GM10847 (cell line): ENCODE results near the gene ENTPD5.

Experiments
- POLR2A ChIP-seq: IDR thresholded peaks from 2 replicates; pipeline ENCODE4 v1.6.1; 2011; ENCODE audit not compliant: insufficient read length; ENCODE audit errors: extremely low read depth

ENTPD5 gene

DNA sequence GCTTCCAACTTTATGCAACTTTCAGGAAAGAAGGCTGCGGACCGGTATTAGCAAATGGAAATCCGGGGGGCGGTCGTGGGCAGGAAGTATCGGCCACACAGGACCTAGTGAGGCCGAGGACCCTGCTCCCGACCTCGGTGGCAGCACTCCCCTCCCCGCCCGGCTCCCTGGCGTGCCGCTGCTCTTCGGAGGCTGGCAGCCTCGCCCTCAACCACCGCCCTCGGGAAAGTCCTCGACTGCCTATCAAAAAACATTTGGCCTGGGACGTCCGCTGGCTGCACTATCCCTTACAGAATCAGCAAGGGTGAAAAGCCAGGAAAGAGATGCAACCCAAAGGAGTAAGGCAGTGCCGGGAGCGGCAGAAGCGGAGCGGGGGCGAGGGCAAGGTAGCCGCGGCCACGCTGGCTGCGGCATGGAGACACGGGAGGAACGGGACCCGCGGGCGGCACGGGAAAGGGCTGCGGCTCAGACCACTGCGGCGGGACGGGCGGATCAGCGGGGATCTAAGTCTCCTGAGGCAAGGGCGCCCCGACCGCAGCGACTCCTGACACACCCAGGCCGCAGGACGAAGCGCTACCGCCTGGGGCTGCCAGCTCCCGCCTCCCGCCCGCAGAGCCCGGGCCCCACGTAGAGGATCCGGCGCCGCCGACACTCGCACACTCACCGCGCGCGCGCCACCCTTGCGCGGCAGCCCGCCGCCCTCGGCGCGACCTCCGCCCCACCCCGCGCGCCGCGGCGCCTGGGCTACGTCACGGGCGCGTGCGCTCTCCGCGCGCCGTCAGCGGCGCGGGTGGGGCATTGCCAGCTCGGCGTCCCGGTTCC, at the start of gene ENTPD5, which contains the start of gene BBOF1:
Gene ENTPD5 (minus strand): TSS at position 703 of the 822 bp plus-strand sequence. CDS start 31,186 bp downstream, outside the sequence.
Gene BBOF1 (plus strand): TSS at position 764 of the 822 bp plus-strand sequence. CDS start 130 bp downstream, outside the sequence.
- TF ChIP-seq POLR2A, result peak; percentile 92

DNA sequence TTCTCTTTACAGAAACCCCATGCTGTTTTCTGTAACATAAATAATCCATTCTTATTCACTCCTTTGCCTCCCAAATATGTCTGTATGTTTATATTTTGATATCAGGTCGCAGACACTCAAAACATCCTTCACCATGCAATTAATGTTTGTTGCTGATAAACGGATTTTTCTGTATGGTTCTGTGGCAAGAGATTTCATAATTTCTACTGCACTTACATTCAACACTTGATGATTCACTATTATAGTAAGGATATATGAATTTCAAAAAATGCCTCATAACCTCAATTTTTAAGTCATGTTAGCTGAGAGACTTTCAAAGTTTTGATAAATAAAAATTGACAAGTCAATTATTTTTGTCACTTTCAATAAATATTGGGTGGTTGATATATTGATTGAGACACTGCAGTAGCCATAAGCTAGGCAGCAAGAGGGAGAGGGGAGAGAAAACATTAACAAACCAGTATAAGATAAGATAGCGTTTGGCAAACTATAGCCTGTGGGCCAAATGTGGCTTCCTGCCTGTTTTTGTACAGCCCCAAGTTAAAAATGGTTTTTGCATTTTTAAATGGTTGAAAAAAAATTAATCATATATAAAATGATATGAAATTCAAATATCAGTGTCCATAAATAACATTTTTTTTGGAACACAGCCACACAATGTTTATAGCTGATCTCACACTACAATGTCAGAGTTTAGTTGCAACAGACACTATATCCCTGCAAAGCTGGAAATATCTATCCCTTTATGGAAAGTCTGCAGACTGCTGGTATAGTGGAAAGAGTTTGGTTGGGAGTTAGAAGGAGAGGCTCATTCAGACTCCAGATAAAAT, 46.9 kb upstream of the ENTPD5 start:
- TF ChIP-seq POLR2A, result no peak

GRCh38 chr14:74064883-74065282, 45.8 kb upstream of the ENTPD5 start:
- TF ChIP-seq POLR2A, result no peak

GRCh38 chr14:74064426-74064825, 45.3 kb upstream of the ENTPD5 start:
- TF ChIP-seq POLR2A, result no peak

GRCh38 chr14:74062809-74063150, 43.7 kb upstream of the ENTPD5 start:
- no peak for TF ChIP-seq POLR2A

DNA sequence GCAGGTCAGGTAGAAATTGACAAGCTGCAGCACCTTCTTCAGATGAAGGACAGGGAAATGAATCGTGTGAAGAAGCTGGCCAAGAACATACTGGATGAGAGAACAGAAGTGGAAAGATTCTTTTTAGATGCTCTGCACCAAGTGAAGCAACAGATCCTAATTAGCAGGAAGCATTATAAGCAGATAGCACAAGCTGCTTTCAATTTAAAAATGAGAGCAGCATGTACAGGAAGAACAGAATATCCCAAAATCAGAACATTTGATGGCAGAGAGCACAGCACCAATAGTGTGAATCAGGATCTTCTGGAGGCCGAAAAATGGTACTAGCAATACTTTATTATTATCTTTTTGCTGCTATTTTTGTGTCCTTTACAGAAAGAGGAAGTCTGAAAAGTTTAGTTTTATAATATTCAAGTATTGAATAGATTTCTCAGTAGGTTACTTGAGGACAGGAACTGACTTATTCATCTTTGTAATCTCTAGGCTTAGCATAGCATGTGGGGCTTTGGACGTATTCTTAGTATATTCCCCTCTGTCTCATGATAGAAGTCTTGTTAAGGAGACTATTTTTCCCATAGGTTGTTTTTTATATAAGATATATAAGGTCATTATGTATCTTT, 30.9 kb upstream of the ENTPD5 start:
- no peak for TF ChIP-seq POLR2A

GRCh38 chr14:74048281-74048680, 29.2 kb upstream of the ENTPD5 start:
- TF ChIP-seq POLR2A, result no peak

GRCh38 chr14:74045522-74045921, 26.4 kb upstream of the ENTPD5 start:
- no peak for TF ChIP-seq POLR2A

DNA sequence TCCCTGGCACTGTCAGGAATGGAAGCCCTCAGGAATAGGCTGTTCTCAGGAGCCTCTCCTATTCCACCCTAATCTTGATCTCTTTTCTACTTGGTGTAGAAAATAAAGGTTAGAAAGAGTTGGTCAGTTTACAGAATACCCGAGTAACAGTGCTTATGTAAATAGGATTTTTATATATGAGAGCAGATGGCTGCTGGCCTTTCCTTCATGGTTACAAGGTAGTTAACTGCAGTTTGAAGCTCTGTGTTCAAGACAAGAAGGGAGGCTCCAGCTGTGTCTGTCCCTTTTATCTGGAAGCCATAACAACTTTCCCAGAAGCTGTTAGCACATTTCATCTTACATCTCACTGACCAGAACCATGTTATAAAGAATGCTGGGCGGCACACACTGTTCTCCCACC, 23.2 kb upstream of the ENTPD5 start:
- TF ChIP-seq POLR2A, result no peak

- no peak for TF ChIP-seq POLR2A
Observed at GRCh38 chr14:74038020-74038859, 19.2 kb upstream of the ENTPD5 start.

DNA sequence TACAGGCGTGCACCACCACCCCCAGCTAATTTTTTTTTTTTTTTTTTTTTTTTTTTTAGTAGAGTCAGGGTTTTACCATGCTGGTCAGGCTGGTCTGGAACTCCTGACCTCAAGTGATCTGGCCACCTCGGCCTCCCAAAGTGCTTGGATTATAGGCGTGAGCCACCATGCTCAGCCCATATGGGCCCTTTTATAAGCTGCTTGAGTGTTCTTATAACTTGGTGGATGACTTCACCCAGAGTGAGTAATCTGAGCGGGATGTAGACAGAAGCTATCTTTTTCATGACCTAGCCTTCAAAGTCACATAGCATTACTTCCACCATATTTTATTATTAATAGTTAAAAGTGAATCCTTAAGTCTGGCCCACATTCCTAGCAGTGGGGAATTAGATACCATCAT, 16.5 kb upstream of the ENTPD5 start:
- TF ChIP-seq POLR2A, result no peak

DNA sequence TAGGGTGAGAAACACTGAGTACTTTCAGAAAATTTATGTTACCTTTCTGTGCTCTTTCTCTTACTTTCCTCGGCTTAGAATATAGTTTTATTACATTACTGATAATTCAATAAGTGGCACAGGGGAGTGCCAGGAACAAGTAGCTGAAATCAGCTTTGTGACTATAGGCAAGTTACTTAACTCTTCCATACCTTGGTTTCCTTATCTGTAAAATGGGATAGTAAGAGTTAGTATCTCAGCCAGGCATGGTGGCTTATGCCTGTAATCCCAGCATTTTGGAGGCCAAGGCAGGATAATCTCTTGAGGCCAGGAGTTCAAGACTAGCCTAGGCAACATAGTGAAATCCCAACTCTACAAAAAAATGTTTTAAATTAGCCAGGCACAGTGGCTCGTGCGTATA, 15.5 kb upstream of the ENTPD5 start:
- no peak for TF ChIP-seq POLR2A

- TF ChIP-seq POLR2A, result no peak
Observed at GRCh38 chr14:74029136-74029535, 10.0 kb upstream of the ENTPD5 start.

DNA sequence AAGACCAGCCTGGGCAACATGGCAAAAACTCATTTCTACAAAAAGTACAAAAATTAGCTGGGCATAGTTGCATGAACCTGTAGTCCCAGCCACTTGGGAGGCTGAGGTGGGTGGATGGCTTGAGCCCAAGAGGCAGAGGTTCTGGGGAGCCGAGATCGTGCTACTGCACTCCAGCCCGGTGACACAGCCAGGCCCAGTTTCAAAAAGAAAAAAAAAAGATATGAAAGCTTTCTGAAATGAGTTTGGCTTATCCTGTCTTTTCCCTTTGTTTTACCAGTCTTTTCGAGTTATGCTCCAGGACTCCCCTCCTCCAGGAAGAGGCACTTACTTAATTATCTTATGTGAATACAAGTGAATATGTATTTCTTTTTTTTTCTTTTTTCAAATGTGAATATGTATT, 3.3 kb upstream of the ENTPD5 start:
- no peak for TF ChIP-seq POLR2A

GRCh38 chr14:74019408-74020137, 485 bp upstream of the ENTPD5 start:
- TF ChIP-seq POLR2A, result no peak

DNA sequence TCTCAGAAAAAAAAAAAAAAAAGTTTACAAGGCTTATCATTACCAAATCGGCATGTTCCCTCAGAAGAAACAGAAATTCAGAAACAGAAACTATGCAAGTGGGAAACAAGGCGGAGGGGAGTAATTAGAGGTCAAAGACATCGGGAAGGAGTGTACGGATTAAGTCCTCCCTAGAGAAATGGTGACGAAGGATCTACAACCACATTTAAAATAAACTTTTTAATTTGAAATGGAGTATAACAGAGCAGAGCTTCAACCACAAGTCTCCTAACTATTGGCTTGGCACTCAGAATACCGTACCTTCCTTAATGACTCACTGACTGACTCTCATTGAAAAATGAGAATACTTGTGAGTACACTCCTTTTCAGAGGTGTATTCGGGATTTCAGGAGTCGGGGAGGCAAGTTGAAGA, 908 bp downstream of the ENTPD5 start:
- no peak for TF ChIP-seq POLR2A
